Germinal center (tissue), 1 donor: ENCODE data around the gene ARL15.

ENCODE experiments used
- DNase-seq: peaks from one replicate; pipeline ENCODE4 v3.0.0; 2012; ENCODE audit warnings: mixed read lengths, low spot score

The ARL15 gene

GRCh38 chr5:54205453-54205852 lies 104.9 kb downstream of the ARL15 start:
- DNase-seq: no peak

GRCh38 chr5:54197018-54197417 lies 113.4 kb downstream of the ARL15 start:
- no peak for DNase-seq

- DNase-seq: no peak
Measured at GRCh38 chr5:54195701-54196100, 114.7 kb downstream of the ARL15 start.

- DNase-seq: peak; percentile 8
Measured at GRCh38 chr5:54194318-54194717, 116.1 kb downstream of the ARL15 start.

GRCh38 chr5:54187694-54188093 lies 122.7 kb downstream of the ARL15 start:
- DNase-seq: no peak

GRCh38 chr5:54186912-54187445 lies 123.4 kb downstream of the ARL15 start:
- DNase-seq: no peak

- no peak for DNase-seq
Measured at GRCh38 chr5:54186108-54186507, 124.3 kb downstream of the ARL15 start.

GRCh38 chr5:54184806-54185205 lies 125.6 kb downstream of the ARL15 start:
- DNase-seq: no peak

- DNase-seq: no peak
Measured at GRCh38 chr5:54180630-54181031, 129.7 kb downstream of the ARL15 start.

- no peak for DNase-seq
Measured at GRCh38 chr5:54178991-54179390, 131.4 kb downstream of the ARL15 start.

GRCh38 chr5:54178207-54178606 lies 132.2 kb downstream of the ARL15 start:
- DNase-seq: no peak

- no peak for DNase-seq
Measured at GRCh38 chr5:54177058-54177457, 133.3 kb downstream of the ARL15 start.

GRCh38 chr5:54176066-54176830 lies 134.1 kb downstream of the ARL15 start:
- DNase-seq: no peak

GRCh38 chr5:54173251-54173650 lies 137.1 kb downstream of the ARL15 start:
- DNase-seq: no peak

GRCh38 chr5:54171645-54172384 lies 138.6 kb downstream of the ARL15 start:
- peak; percentile 14 for DNase-seq

- no peak for DNase-seq
Measured at GRCh38 chr5:54165687-54166086, 144.7 kb downstream of the ARL15 start.

- no peak for DNase-seq
Measured at GRCh38 chr5:54162184-54162583, 148.2 kb downstream of the ARL15 start.

- no peak for DNase-seq
Measured at GRCh38 chr5:54160329-54160728, 150.0 kb downstream of the ARL15 start.

GRCh38 chr5:54159893-54160195 lies 150.5 kb downstream of the ARL15 start:
- DNase-seq: no peak

- DNase-seq: no peak
Measured at GRCh38 chr5:54159153-54159892, 151.1 kb downstream of the ARL15 start.

- DNase-seq: no peak
Measured at GRCh38 chr5:54156577-54156976, 153.8 kb downstream of the ARL15 start.

- DNase-seq: no peak
Measured at GRCh38 chr5:54150841-54151240, 159.5 kb downstream of the ARL15 start.

GRCh38 chr5:54148858-54149257 lies 161.5 kb downstream of the ARL15 start:
- no peak for DNase-seq
